Mucosa of descending colon (tissue), 3 donors: Measurements from ENCODE around the gene ANKRD63. TPM values are rescaled to one million over a fixed set of nuclear protein-coding genes. Genes with fewer than 3 reads are reported as not detected.

ENCODE experiments used
- ATAC-seq: fragments of 200-7000 bp; cut with Tn5 transposase; one replicate; pipeline ENCODE4 v1.9.1; 2020; ENCODE audit warnings: mild to moderate bottlenecking, moderate library complexity
- DNase-seq, 3 donors: peaks; one replicate each; pipeline ENCODE4 v3.0.0-alpha.2; 2020
- H3K36me3 ChIP-seq: fragments of 200-600 bp; one replicate; pipeline ENCODE4 v1.8.0; 2021; ENCODE audit warnings: low read depth, mild to moderate bottlenecking
- H3K4me1 ChIP-seq: fragments of 200-600 bp; one replicate; pipeline ENCODE4 v1.8.0; 2021; ENCODE audit warnings: low read depth, mild to moderate bottlenecking
- H3K4me3 ChIP-seq: fragments of 200-600 bp; one replicate; pipeline ENCODE4 v1.8.0; 2021; ENCODE audit warnings: mild to moderate bottlenecking
- H3K9me3 ChIP-seq: fragments of 200-600 bp; one replicate; pipeline ENCODE4 v1.8.0; 2021; ENCODE audit warnings: mild to moderate bottlenecking
- intact Hi-C, 2 donors: fragments of 100-400 bp; cut with DNase I in 1 of 2; cut with micrococcal nuclease in 1 of 2; formaldehyde crosslinking; loops; one replicate each; pipeline versions ENCODE4 v1.11.0 to v1.11.1; 2022; cut with DNase I, micrococcal nuclease
- total RNA-seq, 3 donors: library from RNA; stranded (reverse); fragmentation: NEBNext Ultra II Directional in 2 of 3; extraction: Animal tissue kit (Norgen Biotek cat#: 25700) in 2 of 3; gene quantifications; one replicate each; pipeline versions ENCODE4 v1.2.1 to v1.2.4, GENCODE V29; 2021 to 2023
- TF ChIP-seq, protein P1 (sequence below): fragments of 200-600 bp; IDR thresholded peaks from one replicate; pipeline ENCODE4 v1.8.0; 2022; ENCODE audit warnings: antibody characterized with exemption, mild to moderate bottlenecking
- donor health status: DM: no; HTN: no; CAD: no; lungs with moderate emphysema.
- donor health status: DM: no; HTN: no; CAD: no.
- donor health status: DM: no; HTN: yes; CAD: no.

Gene ANKRD63
- total RNA-seq, 3 donors from 2014 or later = 0.25 TPM; not detected in 2

DNA sequence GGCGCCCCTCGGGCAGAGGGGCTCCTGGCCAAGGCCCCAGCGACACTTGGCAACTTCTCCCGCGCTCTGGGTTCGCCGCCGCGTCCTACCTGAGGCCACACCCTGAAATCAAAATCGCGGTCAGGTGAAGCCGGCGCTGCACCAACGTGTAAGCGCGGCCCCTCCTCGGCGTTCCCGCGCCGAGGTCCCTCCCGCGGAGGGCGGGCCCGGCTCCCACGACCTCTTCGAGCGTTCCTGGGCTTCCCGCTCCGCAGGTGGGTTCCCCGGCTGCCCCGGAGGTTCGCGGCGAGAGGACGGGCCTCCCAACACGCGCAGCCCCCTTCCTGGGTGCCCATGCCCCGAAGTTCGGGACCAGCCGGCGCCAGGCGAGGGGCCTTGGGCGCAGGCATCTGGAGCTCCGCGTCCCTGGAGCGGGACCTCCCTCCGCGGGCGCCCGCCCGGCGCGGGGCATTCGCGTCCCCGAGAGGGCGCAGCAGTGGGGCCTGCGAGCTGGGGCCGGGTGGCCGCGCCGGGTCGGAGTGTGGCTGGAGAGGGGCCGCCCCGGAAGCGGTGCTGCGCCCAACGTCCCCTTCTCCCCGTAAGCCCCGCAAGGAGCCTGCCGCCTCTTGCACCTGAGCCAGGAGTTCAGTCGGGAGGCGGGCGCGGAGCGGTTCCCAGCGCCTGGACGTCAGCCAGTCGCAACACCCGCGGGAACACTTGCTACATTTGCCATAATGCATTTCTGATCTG, 30.3 kb downstream of the ANKRD63 start:
- no peaks in the 10 kb centered on the region for H3K36me3 ChIP-seq
- ATAC-seq = peak; percentile 85
- intact Hi-C loops = no loop called here
- peaks cover 14% of the 10 kb centered on the region for H3K4me1 ChIP-seq
- DNase-seq = peak; percentile 64 to 72 (median 69)
- TF ChIP-seq, protein P1, sequence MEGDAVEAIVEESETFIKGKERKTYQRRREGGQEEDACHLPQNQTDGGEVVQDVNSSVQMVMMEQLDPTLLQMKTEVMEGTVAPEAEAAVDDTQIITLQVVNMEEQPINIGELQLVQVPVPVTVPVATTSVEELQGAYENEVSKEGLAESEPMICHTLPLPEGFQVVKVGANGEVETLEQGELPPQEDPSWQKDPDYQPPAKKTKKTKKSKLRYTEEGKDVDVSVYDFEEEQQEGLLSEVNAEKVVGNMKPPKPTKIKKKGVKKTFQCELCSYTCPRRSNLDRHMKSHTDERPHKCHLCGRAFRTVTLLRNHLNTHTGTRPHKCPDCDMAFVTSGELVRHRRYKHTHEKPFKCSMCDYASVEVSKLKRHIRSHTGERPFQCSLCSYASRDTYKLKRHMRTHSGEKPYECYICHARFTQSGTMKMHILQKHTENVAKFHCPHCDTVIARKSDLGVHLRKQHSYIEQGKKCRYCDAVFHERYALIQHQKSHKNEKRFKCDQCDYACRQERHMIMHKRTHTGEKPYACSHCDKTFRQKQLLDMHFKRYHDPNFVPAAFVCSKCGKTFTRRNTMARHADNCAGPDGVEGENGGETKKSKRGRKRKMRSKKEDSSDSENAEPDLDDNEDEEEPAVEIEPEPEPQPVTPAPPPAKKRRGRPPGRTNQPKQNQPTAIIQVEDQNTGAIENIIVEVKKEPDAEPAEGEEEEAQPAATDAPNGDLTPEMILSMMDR = no peak
- no peaks in the 10 kb centered on the region for H3K9me3 ChIP-seq
- peak overlapping the region; percentile 14 for H3K4me3 ChIP-seq

DNA sequence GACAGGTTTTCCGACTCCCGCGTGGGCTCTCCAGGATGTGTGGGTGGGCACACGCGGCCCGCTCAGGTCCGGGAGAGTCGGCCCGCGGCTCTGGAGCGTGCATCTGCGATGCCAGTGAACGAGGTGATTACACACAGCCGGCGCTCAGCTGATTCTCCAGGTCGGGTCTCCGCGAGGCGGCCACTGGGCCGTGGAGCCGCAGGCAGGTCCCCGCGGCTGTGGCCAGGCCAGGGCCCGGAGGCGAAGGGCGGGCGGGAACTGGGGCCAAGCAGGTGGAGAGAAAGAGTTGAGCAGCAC, 30.8 kb downstream of the ANKRD63 start:
- H3K9me3 ChIP-seq = no peaks in the 10 kb centered on the region
- TF ChIP-seq, protein P1 = no peak
- H3K36me3 ChIP-seq = no peaks in the 10 kb centered on the region
- H3K4me3 ChIP-seq = no peak overlapping the region
- peaks cover 14% of the 10 kb centered on the region for H3K4me1 ChIP-seq
- intact Hi-C loops = no loop called here
- ATAC-seq (peak; percentile 17), DNase-seq (no peak)

DNA sequence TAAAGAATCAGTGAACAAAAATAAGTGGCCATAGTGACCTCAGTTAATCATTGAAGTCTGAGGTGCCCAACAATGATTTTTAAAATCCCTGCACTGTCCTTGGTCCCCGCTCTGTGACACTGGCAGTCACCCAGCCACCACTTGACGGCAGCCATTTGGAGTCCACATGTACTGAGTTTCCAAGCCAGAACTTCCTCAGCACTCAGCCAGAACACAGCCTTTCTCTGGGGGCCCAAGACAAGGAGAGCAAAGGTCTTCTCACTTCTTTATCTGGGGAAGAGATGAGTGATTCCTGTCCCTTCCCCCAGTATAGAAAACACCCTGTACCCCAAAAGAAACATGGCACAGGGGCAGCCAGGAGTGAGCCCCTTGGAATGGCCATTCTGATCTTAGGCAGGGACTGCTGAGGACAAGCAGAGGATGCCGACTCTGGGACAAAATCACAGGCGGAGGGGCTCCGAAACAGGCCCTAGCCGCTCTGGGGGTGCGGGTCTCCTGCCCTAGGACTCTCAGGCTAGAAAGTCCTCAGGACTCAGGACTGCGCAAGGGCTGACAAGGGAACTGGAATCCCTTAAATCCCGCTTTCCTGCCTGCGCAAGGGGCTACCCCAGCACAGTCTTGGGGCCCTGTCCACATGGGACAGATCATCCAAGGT, 31.3 kb downstream of the ANKRD63 start:
- TF ChIP-seq, protein P1 = no peak
- H3K9me3 ChIP-seq = no peaks in the 10 kb centered on the region
- peaks cover 14% of the 10 kb centered on the region for H3K4me1 ChIP-seq
- H3K36me3 ChIP-seq = no peaks in the 10 kb centered on the region
- ATAC-seq (no peak), DNase-seq (peak in 2 of 3 donors; percentile 10 to 31)
- intact Hi-C loops = no loop called here
- no peak overlapping the region for H3K4me3 ChIP-seq

DNA sequence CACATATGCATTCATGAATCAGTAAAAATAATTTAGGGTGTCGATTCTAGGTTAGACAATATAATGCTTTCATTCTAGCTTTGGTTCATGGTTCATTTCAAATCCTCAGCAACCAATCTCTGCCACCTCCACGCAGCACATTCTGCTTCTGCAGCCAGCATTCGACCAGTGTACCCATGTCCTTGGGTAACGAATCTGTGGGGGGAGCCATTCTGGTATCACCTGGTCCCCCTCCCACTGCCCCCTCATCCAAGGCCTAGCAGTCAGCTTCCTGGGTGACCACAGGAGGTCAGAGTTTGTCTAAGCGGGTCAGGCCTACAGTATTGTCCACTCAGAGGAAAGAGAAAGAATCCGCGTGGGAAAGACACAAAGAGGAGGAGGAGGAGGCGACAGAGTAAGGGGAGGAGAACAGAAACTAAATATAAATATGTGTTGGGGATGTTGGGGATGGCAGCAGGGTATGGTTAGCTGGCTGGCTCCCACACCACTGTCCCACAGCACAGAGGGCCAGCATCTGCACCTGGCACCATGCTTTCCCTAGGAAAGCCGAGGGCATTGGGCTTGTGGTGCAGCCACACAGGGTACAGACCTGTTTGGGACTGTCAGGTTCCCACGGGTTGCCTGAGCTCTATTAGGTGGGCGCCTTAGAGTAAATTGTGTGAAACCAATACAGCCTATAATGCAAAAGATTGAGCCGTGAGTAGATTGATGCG, 31.9 kb downstream of the ANKRD63 start:
- H3K9me3 ChIP-seq = no peaks in the 10 kb centered on the region
- peaks cover 14% of the 10 kb centered on the region for H3K4me1 ChIP-seq
- intact Hi-C loops = no loop called here
- no peaks in the 10 kb centered on the region for H3K36me3 ChIP-seq
- TF ChIP-seq, protein P1 = no peak
- H3K4me3 ChIP-seq = no peak overlapping the region
- DNase-seq (peak in 2 of 3 donors; percentile 15 to 16), ATAC-seq (no peak)

DNA sequence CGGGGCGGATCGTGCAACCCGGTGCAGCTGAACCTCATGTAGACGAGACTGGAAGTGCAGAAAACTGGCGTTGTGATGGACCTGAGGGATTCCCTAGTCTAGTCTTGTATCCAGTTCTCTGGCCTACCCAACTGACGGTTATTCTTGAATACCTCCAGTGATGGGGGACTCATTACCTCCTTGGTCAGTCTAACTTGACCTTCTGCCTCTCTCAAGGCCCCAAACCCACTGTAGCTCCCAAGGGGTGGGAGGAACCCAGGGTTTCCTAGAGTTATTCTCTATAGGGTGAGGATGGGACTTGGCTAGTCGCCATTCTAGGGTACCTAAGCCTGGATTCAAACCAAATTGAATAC, 32.6 kb downstream of the ANKRD63 start:
- DNase-seq = no peak
- TF ChIP-seq, protein P1 = no peak
- intact Hi-C loops = no loop called here
- ATAC-seq = no peak
- no peak overlapping the region for H3K4me3 ChIP-seq
- H3K4me1 ChIP-seq = peaks cover 14% of the 10 kb centered on the region
- H3K36me3 ChIP-seq = no peaks in the 10 kb centered on the region
- no peaks in the 10 kb centered on the region for H3K9me3 ChIP-seq
